GM21367 (cell line): Measurements from ENCODE around the gene ATG16L1.
A peak's percentile ranks its signal among the peaks of the same experiment; 100 is the strongest.

Source experiments
- ATAC-seq: cut with Tn5 transposase; IDR thresholded peaks from one replicate; pipeline ENCODE4 v1.9.1; 2021; ENCODE audit not compliant: unreplicated experiment

Gene ATG16L1

GRCh38 chr2:233258211-233258610 is 6.7 kb downstream of the ATG16L1 start:
- no peak for ATAC-seq

- ATAC-seq, result no peak
Measured at GRCh38 chr2:233259730-233260129, 8.3 kb downstream of the ATG16L1 start.

GRCh38 chr2:233260661-233261060 is 9.2 kb downstream of the ATG16L1 start:
- no peak for ATAC-seq

GRCh38 chr2:233261819-233262555 is 10.5 kb downstream of the ATG16L1 start:
- no peak for ATAC-seq

GRCh38 chr2:233262562-233262961 is 11.1 kb downstream of the ATG16L1 start:
- ATAC-seq, result no peak

GRCh38 chr2:233263045-233263570 is 11.6 kb downstream of the ATG16L1 start:
- ATAC-seq, result no peak

- ATAC-seq, result no peak
Measured at GRCh38 chr2:233264667-233265066, 13.2 kb downstream of the ATG16L1 start.

GRCh38 chr2:233265899-233266431 is 14.5 kb downstream of the ATG16L1 start:
- ATAC-seq, result no peak

GRCh38 chr2:233266481-233266880 is 15.0 kb downstream of the ATG16L1 start:
- ATAC-seq, result no peak

GRCh38 chr2:233267516-233268245 is 16.2 kb downstream of the ATG16L1 start:
- ATAC-seq, result peak; percentile 79

- ATAC-seq, result no peak
Measured at GRCh38 chr2:233270366-233270765, 18.9 kb downstream of the ATG16L1 start.

GRCh38 chr2:233270951-233271350 is 19.5 kb downstream of the ATG16L1 start:
- no peak for ATAC-seq

GRCh38 chr2:233271693-233272092 is 20.2 kb downstream of the ATG16L1 start:
- ATAC-seq, result no peak

- no peak for ATAC-seq
Measured at GRCh38 chr2:233273120-233273519, 21.6 kb downstream of the ATG16L1 start.

- ATAC-seq, result no peak
Measured at GRCh38 chr2:233275223-233275622, 23.8 kb downstream of the ATG16L1 start.

- ATAC-seq, result no peak
Measured at GRCh38 chr2:233278921-233279320, 27.4 kb downstream of the ATG16L1 start.

- no peak for ATAC-seq
Measured at GRCh38 chr2:233280114-233280693, 28.7 kb downstream of the ATG16L1 start.

- no peak for ATAC-seq
Measured at GRCh38 chr2:233281553-233281952, 30.1 kb downstream of the ATG16L1 start.

- no peak for ATAC-seq
Measured at GRCh38 chr2:233281992-233282603, 30.6 kb downstream of the ATG16L1 start.

- no peak for ATAC-seq
Measured at GRCh38 chr2:233285921-233286320, 34.4 kb downstream of the ATG16L1 start.

- no peak for ATAC-seq
Measured at GRCh38 chr2:233287871-233288270, 36.4 kb downstream of the ATG16L1 start.
